Ureter (tissue), 1 donor: Measurements from ENCODE around the gene PEPD. TPM values are rescaled to one million over a fixed set of nuclear protein-coding genes. Genes with fewer than 3 reads are reported as not detected.

Experiments used
- DNase-seq: peaks from one replicate; pipeline ENCODE4 v3.0.0-alpha.2; 2020; ENCODE audit warnings: low spot score
- total RNA-seq: library from RNA; stranded (reverse); gene quantifications from one replicate; pipeline ENCODE4 v1.2.4, GENCODE V29; 2023
- donor health status: DM: yes; HTN: yes; CAD: no.

PEPD gene
- total RNA-seq, 1 donor from 2014 or later, result 86.6 TPM

DNA sequence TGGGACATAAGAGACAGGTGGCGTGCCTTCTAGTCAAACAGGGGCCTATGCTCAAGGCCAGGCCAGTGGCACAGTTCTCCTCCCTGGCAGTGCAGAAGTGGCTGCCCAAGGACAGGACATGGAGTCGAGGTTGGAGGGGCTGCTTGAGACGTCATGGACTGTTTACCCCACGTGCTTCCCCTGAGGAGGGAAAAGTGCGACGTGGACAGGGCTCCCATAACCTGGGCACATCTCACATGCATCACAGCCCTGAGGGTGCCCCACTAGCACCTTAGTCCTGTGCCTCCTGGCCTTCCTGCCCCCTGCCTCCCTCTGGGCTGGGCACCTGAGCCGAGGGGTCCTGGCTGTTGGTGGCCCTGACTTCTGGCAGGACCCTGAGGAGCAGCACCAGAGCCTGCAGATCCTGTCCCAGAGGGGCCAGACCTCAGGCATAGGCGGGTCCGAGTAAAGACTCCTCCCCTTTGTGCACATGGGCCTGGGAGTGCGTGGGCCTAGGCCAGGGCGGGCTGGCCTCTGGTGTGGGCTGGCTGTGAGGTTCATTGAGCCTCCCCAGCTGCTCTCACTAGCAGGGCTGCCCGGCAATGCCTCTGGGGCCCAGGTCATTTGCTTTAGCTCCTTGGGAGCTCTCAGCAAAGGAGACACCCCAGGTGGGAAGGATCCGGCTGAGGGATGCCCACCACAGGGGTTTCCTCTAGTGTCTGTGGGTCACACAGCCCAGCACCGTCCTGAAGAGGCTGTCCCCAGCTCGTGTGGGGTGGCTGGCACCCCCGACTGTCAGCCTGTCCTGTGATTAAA lies 82.4 kb downstream of the PEPD start:
- no peak for DNase-seq

DNA sequence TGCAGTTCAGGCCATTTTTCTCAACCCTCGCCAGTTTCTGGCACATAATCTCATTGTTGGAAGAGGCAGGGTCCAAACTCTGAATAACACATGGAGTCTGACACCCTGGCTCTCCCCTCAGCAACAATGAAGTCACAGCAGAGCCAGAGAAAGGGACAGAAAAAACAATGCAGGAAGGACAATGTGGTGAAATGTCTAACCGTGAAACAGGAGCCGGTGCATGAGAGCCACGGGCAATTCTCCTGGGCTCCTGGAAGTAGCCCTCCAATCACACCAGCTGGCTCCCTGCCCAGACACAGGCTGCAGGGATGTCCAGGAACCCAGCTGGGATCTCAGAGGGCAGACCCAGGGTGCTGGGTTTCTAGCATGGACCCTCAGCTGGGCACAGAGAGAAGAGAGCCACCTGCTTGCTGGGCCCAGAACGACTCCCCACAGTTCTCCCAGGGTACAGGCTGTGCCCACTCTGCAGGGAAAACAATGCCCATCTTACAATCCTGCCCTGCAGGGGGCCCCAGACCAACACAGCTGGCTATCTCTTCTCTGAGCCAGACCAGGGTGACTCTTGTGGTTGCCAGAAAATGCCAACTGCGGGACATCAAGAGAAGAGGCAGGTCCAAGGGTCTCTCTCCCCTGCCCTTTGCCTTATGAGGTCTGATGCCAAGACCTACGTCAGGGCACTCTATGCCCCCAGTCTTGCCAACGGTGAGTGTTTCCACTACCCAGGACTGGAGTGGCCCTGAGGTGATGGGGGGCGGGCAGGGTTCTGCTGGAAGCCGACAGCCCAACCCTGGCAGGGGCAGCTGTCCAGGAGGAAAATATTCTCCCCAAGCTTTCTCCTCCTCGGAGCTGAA lies 83.5 kb downstream of the PEPD start:
- no peak for DNase-seq

DNA sequence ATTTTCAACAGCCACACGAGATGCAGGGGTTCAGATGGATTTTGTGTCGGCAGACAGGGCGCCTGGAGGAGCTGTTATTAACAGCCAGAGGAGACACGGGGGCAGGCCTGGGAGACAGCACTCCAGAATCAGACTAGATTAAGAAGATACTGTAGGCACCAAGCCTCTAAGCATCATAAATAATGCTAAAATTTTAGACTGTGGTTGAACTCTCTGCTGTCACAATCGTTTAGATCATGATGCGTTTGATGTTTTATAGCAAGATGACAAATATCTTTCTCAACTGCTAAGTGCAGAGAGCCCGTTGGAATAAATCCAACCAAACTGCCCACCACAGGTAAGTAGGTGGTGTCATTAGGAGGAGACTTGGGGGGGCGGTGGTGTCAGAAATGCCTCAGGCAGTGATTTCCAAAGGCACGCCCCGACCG lies 84.2 kb downstream of the PEPD start:
- DNase-seq, result no peak

DNA sequence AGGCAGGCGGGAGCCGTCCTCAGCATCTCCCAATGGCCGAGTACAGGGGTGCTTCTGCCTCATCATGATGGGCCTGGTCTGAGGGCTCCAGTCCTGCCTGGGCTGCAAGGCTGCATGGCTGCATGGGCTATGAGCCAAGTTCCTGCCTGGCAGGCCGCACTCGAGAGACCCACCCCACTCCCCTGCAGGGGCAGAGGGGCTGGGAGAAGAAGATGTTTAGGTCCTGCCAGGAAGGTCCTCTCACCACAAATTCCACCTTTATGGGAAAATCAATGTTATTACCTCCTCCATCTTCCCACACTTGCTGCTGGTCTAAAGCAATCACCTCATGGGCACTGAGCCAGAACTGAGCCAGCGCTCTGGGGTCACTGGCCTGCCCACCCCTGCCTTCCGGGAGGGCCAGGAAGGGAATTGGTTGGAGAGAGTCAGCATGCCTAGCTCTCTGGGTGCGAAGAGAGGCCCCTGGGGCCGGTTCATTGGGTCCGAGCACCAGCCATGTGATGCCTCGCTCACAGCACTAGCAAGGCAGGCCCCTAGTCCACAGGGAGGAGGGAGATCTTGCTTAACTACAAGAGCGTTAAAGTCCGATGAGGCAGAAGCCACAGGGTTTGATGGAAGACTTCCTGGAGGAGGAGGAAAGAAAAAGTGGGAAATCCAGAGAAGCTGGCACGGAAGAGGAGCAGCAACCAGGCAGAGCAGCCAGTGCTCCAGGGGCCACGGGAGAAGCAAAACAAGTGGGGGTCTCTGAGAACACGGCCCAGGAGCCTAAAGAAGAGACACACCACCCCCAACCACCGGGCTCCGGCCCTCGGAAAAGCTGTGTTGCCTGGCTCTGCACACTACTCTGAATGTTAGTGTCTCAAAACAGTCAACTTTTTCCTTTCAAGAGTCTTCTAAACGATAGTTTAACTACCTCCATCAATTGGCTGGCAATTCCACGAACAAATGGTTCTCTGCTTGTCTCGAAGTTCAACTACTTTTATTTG lies 84.9 kb downstream of the PEPD start:
- no peak for DNase-seq

DNA sequence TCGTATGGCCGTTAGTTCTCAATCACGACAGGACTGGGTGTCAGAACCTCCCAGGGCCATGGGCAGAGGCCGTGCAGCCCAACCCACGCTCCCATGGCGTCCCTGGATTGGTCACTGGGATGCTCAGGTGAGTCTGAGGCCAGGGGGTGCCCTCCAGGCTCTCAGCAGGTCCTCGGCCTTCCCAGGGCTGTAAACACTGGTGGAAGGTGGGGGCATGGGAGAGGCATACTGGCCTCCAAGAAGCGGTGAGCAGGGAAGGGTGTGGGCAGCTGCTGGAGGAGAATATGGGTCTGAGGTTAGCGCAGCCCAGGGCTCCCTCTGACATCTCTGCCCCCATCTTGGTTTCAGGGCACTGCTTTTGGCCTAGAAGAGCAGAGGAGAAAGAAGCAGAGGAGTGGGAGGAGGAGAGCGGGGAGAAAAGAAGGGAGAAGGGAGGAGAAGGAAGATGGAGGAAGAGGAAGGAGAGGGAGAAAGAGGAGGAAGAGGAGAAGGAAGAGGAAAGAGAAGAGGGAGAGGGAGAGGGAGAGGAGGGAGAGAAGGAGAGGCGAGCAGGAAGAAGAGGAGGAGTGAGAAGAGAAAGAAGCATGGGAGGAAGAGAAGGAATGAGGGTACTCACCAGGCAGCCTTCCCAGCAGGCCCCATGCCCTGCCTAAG lies 85.8 kb downstream of the PEPD start:
- DNase-seq, result no peak

DNA sequence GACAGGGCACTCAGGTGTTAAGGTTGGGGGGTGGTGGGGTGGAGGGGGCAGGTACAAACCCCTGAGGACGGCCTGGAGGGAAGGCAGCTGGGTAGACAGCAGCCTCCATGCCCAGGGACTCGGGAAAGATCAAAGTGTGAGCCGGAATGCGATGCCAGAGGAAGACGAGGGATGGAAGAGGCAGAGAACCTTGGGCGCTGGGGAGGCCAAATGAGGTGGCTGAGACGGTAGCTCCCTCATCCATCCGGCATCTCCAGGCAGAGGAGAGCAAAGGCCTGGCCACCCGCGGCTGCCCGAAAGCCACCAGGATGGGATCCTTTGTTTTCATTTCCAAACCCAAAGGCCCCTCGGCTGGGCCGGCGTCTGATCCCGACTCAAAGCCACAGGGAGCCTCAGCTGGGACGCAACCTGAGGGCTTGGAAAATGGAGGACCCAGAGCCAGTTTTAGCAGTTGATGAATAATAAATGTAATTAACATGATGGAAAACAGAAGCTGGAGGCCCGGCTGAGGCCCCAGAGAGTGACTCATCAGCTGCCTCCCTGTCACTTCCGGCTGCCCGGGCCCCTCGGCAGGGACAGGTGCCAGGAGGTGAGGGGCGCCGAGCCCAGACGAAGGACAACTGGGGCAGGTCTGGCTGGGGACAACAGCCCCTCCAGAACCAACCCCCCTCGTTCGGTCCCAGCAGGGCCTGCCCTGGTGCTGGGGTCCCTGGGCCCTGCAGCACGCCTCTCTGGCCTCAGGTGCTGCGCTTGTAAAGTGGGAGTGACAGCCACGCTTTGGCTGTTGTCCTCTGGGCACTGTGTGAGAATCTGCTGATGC lies 86.5 kb downstream of the PEPD start:
- no peak for DNase-seq

DNA sequence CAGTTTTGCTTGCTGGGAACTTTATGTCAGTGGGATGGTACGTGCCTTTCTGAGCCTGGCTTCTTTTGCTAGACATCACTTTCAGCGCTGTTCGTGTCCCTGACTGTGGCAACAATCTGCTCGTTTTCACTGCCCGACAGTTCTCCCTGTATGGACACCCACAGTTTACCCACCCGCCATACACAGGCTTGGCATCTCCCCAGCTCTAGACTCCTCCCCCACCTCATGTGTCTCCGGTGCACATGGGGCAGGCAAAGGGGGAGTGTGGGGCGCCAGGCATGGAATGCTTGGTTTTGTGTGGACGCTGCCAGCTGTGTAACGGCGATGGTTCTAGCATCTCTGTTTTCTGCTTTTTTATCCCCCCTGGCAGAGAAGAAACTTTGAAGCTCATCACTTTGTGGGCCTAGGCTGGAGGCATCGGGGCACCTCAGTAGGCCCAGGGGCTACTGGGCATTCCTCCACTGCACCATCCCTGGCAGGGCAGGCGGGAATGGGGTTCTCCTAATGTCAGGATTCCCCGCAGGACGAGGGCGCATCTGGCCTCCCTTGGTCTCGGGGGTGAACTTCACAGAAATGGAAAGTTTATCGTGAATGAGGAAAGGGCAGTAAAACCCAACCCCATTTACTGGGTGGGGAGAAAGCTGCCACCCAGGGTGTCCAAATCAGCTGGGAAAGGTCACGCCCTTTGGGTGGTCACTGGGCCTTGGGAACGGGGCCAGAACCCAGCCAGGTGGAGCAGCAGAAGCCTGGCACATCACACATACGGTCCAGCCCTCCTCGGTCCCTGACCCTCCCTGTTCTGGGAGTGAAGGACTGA lies 87.3 kb downstream of the PEPD start:
- no peak for DNase-seq

DNA sequence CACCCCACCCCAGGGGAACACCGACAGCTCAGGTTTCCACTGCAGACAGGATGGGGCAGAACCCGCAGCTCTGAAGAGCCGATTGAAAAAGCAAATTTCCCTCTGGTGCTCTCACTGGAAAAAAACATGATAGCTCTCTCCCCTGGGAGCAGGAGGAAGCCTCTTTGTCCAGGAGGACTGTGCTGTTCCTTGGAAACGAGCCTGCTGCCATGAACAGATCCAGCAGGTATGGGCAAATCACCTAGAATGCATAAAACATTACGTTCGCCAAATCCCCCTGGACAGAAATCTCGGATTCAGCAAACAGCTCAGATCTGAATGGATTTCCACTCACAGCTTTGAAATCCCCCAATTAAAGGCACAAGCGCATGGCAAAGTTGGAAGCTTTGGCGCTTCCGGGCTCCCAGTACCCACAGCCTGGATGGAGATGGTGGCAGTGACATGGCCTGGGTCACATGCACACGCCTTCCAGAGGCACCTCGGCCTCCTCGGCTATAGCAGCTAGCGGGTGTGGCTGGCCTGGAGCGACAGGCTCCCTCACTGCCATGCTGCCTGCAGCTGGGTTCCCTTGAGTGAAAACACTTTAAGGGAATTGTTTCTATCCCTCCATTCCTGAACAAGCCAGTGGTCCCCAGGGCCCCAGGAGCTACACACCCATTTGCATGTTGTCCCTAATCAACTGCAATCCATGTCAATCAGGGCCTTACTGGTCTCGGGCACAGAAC lies 89.0 kb downstream of the PEPD start:
- no peak for DNase-seq

DNA sequence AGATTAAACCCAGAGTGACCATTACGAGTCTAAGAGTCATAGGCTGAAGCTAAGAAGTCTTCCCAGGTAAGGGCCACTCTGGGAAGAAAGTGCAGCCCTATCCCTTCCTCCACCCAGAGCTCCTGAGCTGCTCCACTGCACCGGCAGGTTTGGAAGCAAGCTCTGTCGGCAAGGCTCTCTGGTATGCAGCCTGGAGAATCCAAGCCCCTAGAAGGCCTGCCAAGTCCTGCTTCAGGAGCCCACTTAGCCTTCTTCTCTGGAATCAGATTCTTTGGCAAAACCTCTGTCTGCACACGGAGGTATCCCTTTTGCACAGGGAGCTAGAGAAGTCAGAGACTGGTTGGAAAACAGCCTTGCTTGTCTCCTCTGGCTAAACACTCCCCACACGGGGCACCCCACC lies 89.6 kb downstream of the PEPD start:
- no peak for DNase-seq

DNA sequence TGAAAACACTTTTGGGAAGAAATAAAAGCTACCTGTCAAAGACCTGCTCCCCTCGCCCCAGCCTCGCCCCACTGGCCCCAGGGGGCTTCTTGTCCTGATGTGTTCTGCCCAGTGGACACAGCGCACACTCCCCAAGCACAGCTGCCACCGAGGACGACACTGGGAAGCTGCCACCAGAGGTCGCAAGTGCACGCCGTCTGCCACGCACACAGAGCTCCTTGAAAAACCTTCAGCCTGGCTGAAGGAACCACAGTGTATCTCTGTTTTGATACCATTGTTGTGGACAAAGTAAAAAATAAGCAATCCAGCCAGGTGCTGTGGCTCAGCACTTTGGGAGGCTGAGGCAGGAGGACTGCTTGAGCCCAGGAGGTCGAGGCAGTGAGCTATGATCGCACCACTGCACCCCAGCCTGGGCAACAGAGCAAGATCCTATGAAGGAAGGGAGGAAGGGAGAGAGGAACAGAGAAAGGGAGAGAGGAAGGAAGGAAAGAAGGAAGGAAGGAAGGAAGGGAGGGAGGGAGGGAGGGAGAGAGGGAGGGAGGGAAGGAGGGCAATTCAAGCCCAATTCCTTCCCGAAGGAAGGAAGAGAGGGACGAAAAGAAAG lies 90.8 kb downstream of the PEPD start:
- peak; percentile 80 for DNase-seq

DNA sequence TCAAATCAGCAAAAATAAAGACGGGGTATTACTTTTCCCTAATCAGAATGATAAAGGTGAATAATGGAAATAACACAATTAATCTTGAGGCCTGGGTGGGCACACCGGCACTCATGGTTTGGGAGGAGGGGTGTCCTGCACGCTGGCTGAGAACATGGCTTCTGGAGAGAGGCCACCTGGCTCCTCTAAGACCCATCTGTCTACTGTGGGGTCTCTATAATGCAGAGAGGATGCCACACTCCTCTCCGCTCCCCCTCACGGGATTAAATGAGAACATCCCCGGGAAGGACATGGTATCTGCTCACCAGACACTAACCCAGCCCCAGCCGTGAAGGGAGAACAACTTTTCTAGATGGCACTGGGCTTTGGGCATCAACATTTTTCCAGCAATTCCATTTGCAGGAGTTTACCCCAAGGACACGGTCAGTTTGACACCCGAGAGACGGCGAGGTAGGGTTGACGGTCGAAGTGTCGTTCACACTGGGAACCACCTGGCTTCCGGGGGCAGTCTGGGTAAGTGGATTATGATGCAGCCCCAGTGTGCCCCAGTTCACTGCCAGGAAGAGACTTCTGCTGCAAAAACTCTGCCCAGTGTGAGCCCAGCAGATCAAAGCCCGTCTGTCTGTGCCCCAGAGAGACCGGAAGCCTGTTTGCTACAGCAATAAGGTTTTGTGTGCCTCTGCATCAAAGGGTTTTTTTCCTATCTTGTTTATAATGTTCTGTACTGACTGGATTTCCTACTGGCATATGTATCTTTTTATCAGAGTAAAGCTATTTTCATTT lies 91.5 kb downstream of the PEPD start:
- no peak for DNase-seq

DNA sequence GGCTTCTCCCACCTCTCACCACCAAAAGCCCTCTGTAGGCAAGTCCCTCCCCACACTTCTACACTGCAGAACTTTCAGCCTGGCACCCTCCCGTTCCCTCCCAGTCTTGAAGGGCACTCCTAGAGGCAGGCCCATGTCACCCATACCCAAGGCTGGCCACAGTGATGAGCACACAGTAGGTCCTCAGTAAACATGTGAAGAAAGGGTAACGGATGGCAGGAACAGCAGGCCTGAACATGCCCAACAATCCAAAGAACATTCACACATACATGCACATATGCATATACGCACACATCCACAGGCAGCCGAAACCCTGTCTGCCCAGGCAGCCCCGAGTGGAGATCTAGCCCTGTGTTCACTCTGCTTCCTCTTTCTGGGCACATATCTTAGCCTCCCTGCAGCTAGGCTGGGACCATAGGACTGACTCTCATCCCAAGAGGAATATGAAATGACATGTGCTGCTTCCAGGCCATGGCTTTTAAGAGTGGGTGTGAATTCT lies 92.9 kb downstream of the PEPD start:
- DNase-seq, result no peak

DNA sequence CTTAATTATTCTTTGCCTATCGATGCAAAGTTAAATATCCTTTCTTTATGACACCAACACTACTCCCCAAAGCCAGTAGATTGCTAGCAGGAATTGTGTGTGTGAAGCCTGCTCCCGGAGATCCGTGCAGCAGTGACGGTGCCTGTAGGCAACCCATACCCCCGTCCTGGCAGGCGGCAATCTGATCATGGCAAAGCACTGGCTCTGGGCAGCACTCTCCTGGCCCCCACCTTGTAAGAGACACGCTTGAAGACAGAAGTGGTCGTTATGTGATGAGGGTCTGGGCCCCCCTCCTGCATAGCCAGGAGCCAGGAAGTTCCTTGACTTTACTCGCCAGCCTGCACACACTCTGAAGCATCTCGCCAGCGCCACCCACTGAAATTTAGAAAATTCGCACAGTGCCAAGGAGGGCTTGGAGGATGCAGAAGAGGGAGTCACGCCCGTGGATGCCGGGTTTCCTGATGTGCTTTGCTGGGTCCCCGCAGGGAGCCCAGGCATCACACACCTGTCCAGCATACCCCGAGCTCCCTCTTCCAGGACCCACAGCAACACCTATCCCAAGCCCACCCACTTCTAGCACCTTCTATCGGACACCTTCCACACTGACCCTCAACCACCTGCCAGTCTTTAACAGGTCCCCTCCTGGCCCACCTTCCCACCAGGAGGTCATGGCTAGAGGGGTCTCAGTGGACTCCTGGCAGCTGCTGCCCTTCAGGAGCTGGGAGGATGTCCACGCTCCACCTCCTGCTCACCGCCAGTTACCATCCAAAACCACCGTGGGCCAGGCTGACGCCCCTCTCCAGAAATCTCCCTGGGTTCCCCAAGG lies 93.6 kb downstream of the PEPD start:
- DNase-seq, result no peak

DNA sequence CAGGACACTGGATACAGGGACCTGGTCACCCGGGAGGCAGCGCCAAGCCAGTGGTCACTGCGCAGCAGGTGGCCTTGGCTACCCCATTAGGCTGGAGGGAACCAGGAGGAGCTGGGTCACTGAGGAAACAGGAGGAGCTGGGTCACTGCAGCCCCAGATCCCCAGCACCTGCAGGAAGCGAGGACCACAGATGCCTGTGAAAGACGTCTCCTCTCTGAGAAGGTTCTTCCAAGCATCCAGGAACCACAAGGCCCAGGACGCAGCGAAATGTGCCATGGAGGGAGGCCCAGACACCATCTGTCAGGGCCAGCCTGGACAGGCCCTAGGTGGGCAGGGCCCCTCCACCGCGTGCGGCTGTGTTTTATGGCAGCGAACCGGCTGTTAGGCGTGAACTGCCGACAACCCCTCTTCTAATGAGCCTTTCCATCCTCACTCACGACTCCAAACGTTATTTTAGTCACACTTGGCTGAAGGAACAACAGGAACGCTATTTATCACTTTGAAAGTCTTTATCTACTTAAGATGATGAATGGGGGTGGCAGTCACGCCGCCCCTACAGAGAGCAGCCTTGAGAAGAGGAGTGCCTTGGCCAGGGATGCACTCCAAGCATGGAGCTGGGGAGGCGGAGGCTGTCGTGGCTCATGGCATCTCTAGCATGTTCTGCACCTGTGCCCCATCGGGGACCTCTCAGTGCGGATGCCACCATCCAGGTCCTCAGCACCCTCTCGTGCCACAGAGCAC lies 94.8 kb downstream of the PEPD start:
- DNase-seq, result no peak

DNA sequence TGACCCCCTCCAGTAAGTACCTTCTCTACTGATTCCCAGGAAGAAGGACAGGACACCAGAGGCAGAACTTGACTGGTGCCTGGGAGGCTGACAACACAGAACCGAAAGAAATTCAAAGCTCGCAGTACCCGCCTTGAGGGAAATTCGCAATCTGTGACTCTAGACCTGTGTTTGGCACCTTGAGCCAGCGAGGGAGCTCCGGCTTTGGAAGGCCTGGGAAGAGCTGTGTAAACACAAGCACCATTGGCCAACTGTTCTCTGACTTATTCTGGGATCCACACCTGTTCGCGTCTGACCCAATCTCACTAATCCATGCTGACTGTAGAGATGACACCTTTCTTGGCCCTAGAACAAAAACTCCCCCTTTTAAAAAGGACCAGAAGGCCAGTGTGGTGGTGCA lies 97.4 kb downstream of the PEPD start:
- DNase-seq, result no peak
